HG02870 (cell line): ENCODE measurements around the gene TK2.
"Not testable (repeated sequence)": the region's sequence is repeated elsewhere in the genome, so short reads cannot be mapped to it uniquely, and the experiment has no call there.

ENCODE experiments used
- ATAC-seq: cut with Tn5 transposase; IDR thresholded peaks from one replicate; pipeline ENCODE4 v1.9.1; 2021; ENCODE audit warnings: mild to moderate bottlenecking, moderate library complexity; ENCODE audit not compliant: unreplicated experiment

TK2 gene

GRCh38 chr16:66471264-66471663 is 78.7 kb downstream of the TK2 start:
- ATAC-seq = no peak

DNA sequence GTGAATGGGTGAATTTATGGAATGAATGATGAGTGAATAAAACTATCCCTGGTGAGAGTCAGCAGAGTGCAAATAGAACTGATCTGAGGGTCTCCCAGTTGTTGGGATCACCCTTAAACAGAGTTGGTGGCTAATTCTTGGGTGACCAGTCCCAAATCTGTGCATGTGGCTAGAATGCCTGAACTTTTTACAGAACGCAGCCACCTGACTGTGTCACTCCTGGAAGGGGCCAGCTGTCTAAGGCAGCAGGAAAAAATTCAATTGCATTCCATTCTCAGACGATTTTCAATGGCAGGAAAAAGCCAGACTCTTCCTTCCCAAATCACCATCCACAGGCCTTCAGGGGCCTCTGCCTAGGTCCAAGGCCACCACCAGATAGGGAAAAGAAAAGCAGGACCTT is 79.4 kb downstream of the TK2 start:
- no peak for ATAC-seq

GRCh38 chr16:66469947-66470546 is 79.9 kb downstream of the TK2 start:
- no peak for ATAC-seq

DNA sequence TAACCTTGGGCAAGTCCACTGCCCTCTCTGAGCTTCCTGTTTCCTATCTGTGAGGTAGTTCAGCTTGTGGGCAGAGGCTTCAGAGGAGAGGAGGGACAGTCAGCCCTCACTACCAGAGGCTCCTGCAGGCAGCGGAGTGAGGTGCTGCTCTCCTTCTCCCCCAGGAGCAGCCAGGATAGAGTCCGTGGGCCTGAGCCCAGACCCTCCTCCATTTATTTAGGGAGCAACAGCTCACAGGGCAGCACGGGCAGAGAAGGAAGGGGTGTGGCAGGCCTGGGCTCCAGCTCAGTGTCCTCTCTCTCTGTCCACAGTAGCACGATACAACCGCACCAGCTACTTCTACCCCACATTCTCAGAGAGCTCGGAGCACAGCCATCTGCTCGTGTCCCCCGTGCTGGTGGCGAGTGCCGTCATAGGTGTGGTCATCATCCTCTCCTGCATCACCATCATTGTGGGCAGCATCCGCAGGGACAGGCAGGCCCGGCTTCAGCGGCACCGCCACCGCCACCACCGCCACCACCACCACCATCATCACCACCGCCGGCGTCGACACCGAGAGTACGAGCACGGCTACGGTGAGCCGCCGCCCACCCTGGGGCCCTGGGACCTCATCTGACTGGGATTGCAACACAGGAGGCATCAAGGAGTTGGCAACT is 80.5 kb downstream of the TK2 start:
- ATAC-seq = no peak

GRCh38 chr16:66468321-66468965 is 81.5 kb downstream of the TK2 start:
- no peak for ATAC-seq

DNA sequence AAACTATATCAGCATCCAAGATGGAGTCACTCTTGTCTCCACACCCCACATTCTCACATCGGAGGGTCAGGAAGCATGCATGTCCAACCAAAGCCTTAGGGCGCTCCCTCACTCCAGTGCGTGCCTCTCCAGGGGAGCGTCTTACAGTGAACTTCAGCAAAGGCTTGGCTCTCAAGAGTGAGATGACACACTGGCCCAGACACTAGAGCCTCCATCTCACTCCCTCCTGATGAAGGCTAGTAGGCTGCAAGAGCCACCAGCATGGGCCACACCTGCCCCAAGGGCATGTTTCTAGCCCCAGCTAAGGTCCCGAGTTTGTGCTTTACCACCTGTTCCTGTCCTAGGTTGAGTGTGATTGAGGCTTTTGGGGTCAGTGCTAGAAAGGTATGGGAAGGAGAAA is 82.3 kb downstream of the TK2 start:
- no peak for ATAC-seq

DNA sequence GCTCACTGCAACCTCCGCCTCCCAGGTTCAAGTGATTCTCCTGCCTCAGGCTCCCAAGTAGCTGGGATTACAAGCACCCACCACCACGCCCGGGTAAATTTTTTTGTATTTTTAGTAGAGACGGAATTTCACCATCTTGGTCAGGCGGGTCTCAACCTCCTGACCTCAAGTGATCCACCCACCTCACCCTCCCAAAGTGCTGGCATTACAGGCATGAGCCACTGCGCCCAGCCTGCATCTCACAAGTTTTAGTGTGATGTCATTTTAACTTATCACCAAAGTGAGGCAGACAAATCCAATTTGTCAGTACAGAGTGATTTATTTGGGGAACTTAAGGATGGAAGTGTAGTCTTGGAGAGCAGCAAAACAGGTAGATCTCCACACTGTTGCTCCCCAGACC is 83.3 kb downstream of the TK2 start:
- not testable (repeated sequence) for ATAC-seq

- ATAC-seq = not testable (repeated sequence)
Measured at GRCh38 chr16:66465946-66466345, 84.0 kb downstream of the TK2 start.

DNA sequence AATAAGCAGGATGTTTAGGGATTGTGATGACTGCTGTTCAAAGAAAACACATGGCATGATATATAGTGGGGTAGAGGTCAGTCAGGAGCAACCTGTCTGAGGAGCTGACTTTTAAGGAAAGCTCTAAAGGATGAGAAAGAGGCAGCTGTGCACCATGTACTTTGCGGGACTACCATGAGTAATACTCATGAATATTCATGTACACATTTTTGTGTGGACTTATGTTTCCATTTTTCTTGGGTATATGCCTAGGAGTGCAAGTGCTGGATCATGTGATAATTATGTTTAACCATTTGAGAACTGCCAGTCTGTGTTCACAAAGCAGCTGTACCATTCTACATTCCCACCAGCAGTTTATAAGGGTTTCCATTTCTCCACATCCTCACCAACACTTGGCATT is 87.0 kb downstream of the TK2 start:
- ATAC-seq = no peak

GRCh38 chr16:66460703-66461102 is 89.2 kb downstream of the TK2 start:
- no peak for ATAC-seq

GRCh38 chr16:66459878-66460277 is 90.0 kb downstream of the TK2 start:
- ATAC-seq = no peak

GRCh38 chr16:66458853-66459252 is 91.1 kb downstream of the TK2 start:
- no peak for ATAC-seq

DNA sequence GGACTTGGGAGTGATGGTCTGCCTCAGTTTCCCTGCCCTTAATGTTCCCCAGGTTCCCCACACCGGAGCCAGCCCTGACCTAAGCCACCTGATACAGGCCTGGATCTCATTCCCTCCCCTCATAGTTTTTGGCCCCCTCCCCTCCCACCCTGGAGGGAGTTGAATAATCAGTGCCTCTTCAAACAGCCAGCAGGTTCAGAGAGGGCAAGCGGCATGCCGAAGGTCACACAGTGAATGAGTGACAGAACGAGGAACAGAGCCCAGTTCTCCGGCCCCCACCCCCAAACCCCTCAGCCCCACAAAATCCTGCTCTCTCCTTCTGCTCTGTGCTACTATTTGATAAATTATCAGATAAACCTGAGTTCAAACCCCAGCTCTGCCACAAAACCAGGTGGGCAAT is 91.6 kb downstream of the TK2 start:
- ATAC-seq = no peak
